ENCODE measurements around the gene TRHDE. TPM values are rescaled to one million over a fixed set of nuclear protein-coding genes. Genes with fewer than 3 reads are reported as not detected.

The TRHDE gene
- total and polyA plus RNA-seq, 9 of the 15 experiments (the other 6 are each of a cell fraction or from before 2014, with no cell fraction given) = 0.03 to 0.29 (median 0.09) TPM

DNA sequence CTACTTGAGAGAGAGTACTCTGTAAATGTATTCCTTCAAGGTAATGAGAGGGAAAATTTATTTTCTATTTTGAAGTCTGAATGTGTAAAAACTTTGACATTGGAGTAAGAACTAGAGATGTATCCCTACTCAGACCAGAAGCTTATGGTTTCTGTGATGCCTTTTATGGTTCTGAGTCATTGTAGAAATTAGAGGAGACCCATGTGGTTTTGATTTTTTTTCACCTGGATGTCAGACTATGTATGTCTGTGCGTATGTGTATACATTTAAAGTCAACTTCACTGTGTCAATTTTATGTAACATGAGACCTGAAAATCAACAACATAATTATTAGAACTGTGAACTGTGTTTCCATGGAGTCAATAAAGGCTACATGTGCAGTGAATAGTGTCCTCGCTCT, 302.0 kb downstream of the TRHDE start:
- CTCF ChIA-PET (ENCODE audit: low intra/inter-chr PET ratio) = no interaction called here
- H3K27ac ChIP-seq (ENCODE audit: extremely low read depth, low read depth, low read length) = no peak overlapping the region
- no peaks in the 10 kb centered on the region for H4K20me1 ChIP-seq (replicated peaks; ENCODE audit: control insufficient read depth, insufficient read depth, low read length)
- BruUV-seq (replicated peaks) = no TSS peak
- TF ChIP-seq BDP1 (IDR thresholded peaks at IDR 0.05; ENCODE audit: insufficient read depth, insufficient read length) (no peak), PURB (CRISPR knock-in tag; IDR thresholded peaks at IDR 0.05; ENCODE audit: low read depth) (no peak), FOXA3 (CRISPR knock-in tag; conservative IDR thresholded peaks at IDR 0.05 in 1 of 2, IDR thresholded peaks at IDR 0.05 in 1 of 2) (no peak), ZFP1 (CRISPR knock-in tag; IDR thresholded peaks at IDR 0.05) (no peak), CBFA2T3 (IDR thresholded peaks at IDR 0.05) (no peak), CREBBP (IDR thresholded peaks at IDR 0.05; ENCODE audit: low read depth, low read length) (no peak), ZNF274 (IDR thresholded peaks at IDR 0.05; ENCODE audit: borderline replicate concordance, low read depth, low read length) (no peak)
- TF ChIP-seq, protein P1, sequence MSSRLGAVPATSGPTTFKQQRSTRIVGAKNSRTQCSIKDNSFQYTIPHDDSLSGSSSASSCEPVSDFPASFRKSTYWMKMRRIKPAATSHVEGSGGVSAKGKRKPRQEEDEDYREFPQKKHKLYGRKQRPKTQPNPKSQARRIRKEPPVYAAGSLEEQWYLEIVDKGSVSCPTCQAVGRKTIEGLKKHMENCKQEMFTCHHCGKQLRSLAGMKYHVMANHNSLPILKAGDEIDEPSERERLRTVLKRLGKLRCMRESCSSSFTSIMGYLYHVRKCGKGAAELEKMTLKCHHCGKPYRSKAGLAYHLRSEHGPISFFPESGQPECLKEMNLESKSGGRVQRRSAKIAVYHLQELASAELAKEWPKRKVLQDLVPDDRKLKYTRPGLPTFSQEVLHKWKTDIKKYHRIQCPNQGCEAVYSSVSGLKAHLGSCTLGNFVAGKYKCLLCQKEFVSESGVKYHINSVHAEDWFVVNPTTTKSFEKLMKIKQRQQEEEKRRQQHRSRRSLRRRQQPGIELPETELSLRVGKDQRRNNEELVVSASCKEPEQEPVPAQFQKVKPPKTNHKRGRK (tag; IDR thresholded peaks at IDR 0.05) = no peak
- TF ChIP-seq, protein P2, sequence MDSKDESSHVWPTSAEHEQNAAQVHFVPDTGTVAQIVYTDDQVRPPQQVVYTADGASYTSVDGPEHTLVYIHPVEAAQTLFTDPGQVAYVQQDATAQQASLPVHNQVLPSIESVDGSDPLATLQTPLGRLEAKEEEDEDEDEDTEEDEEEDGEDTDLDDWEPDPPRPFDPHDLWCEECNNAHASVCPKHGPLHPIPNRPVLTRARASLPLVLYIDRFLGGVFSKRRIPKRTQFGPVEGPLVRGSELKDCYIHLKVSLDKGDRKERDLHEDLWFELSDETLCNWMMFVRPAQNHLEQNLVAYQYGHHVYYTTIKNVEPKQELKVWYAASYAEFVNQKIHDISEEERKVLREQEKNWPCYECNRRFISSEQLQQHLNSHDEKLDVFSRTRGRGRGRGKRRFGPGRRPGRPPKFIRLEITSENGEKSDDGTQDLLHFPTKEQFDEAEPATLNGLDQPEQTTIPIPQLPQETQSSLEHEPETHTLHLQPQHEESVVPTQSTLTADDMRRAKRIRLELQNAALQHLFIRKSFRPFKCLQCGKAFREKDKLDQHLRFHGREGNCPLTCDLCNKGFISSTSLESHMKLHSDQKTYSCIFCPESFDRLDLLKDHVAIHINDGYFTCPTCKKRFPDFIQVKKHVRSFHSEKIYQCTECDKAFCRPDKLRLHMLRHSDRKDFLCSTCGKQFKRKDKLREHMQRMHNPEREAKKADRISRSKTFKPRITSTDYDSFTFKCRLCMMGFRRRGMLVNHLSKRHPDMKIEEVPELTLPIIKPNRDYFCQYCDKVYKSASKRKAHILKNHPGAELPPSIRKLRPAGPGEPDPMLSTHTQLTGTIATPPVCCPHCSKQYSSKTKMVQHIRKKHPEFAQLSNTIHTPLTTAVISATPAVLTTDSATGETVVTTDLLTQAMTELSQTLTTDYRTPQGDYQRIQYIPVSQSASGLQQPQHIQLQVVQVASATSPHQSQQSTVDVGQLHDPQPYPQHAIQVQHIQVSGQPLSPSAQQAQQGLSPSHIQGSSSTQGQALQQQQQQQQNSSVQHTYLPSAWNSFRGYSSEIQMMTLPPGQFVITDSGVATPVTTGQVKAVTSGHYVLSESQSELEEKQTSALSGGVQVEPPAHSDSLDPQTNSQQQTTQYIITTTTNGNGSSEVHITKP (IDR thresholded peaks at IDR 0.05; ENCODE audit: partially characterized antibody) = no peak
- no peaks in the 10 kb centered on the region for H3K27me3 ChIP-seq (ENCODE audit: control insufficient read depth in 2 of 2, insufficient read depth in 2 of 2, low read length in 2 of 2)
- ATAC-seq (no peak), FAIRE-seq (no peak), DNase-seq (ENCODE audit: extremely low read depth in 1 of 4, low spot score in 3 of 4) (no peak)
- no peaks in the 10 kb centered on the region for H3K9me1 ChIP-seq (ENCODE audit: control insufficient read depth, insufficient read depth, low read length)
- WGBS (ENCODE audit: insufficient coverage, low coverage, missing lambda C conversion rate) = 0% methylated on average over 2 of the region's 2 CpGs
- H3K9me3 ChIP-seq (replicated peaks; ENCODE audit: control insufficient read depth, insufficient read depth, low read depth, low read length) = no peaks in the 10 kb centered on the region
- intact Hi-C loops (cut with micrococcal nuclease) (no loop called here), in situ Hi-C loops (cut with MboI) (no loop called here)
- no peaks in the 10 kb centered on the region for H3K36me3 ChIP-seq (ENCODE audit: control insufficient read depth, insufficient read depth, low read length)
- H3K9ac ChIP-seq (ENCODE audit: insufficient read depth in 1 of 2, low read depth in 2 of 2, low read length in 2 of 2) = no peak overlapping the region
- H2AFZ ChIP-seq (ENCODE audit: low read depth, low read length) = no peak overlapping the region
- H3K4me2 ChIP-seq (ENCODE audit: insufficient read depth, low read length) = no peak overlapping the region
- no peaks in the 10 kb centered on the region for H3K4me1 ChIP-seq (replicated peaks in 1 of 2; ENCODE audit: control insufficient read depth in 2 of 2, insufficient read depth in 2 of 2, low read length in 2 of 2)
- no peak overlapping the region for H3K4me3 ChIP-seq
- POLR2A ChIA-PET = no interaction called here
- H3K79me2 ChIP-seq (ENCODE audit: control insufficient read depth, insufficient read depth, low read length) = no peaks in the 10 kb centered on the region
